Measurements from ENCODE around the gene TUBA4B.

- TF ChIP-seq ARNT (IDR thresholded peaks at IDR 0.05) (no peak), SP1 (IDR thresholded peaks at IDR 0.05) (no peak)
Observed at GRCh38 chr2:219207884-219208740, 44.9 kb upstream of the TUBA4B start.
